Inflammatory macrophage (primary cell): ENCODE results near the gene PRKG1.
A peak's percentile ranks its signal among the peaks of the same experiment; 100 is the strongest.

ENCODE experiments used
- DNase-seq, 2 donors: peaks; one replicate each; pipeline ENCODE4 v3.0.0-alpha.2; 2020 to 2022

Gene PRKG1

DNA sequence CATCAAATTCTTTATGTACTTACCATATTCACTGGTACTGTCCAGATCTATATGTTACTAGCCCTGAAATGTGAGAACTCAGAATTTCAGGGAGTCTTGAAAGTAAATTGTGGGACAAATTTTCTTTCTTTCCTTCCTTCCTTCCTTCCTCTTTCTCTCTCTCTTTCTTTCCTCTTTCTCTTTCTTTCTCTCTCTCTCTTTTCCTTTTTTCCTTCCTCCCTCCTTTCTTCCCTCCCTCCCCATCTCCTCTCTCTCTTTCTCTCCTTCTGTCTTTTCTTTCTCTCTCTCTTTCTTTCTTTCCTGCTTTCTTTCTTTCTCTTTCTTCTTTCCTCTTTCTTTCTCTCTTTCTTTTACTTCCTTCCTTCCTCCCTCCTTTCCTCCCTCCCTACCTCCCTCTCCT, 882.5 kb downstream of the PRKG1 start:
- DNase-seq = no peak

DNA sequence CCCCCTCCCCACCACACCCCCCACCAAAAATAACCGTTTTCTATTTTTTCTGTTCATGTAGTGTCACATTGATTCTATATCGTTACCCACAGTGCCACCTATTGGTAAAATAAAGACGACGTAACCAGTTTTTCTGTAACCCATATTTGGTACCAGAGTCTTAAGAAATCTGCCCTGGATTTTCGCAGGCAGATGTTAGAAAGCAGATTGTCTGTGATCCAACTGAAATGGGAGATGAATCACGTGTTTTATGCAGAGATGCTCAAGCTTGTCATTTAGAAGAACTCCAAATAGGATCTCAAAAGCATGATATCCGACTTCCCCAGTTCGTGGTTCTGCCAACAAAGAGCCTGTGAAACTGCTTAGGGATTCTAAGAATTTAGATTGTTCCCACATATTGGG, 886.2 kb downstream of the PRKG1 start:
- peak; percentile 17 to 18 for DNase-seq

DNA sequence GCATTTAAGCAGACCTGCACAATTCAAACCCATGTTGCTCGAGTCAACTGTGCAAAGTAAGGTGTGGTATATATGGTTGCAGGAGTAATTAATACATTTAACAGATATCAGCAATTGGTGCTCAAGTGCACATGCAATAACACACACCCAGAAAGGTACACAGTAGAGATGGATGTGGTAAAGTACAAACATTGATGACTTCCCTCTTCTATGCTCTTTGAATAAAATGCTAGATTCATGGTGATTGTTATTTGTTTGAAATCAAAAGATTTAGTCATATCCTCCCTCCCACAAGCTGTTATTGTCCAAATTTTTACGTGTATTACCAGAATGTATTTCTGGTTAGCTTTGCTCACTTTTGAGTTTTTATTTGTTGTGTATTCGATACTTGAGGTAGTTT, 887.1 kb downstream of the PRKG1 start:
- no peak for DNase-seq

DNA sequence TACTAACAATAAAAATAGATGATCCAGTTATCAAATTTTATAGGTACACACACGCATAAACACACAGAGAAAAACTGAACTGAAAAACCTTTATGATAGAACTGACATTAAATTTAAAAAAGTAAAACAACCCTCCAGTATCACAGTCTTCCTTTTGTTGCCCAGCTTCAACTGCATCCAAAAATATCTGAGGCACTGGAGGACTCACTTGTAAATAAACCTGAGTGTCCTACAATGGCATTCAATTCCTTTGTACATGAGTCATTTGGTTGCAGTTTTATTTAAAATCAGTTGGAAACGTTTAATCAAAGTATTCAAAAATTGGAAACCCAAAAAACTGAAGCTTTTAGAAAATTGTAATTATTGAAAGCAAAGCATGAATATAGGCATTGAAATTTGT, 890.3 kb downstream of the PRKG1 start:
- DNase-seq = no peak

DNA sequence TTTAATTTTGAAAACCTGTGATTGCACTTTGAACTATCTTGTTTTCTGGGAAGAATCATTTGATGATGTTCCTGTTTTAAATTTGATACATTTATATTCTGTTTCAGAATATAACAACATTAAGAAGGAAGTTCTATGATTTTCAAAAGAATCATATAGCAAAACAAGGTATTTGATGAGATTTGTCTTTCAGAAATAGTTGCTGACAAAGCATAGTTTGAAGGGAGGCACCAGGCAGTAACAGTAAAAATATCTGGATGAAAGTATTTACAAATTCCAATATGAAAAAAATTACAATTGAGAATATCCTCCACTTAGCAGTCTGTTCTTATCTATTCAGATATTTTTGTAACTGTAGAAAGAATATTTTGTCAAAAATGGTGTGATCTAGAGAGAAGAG, 891.2 kb downstream of the PRKG1 start:
- DNase-seq = no peak

DNA sequence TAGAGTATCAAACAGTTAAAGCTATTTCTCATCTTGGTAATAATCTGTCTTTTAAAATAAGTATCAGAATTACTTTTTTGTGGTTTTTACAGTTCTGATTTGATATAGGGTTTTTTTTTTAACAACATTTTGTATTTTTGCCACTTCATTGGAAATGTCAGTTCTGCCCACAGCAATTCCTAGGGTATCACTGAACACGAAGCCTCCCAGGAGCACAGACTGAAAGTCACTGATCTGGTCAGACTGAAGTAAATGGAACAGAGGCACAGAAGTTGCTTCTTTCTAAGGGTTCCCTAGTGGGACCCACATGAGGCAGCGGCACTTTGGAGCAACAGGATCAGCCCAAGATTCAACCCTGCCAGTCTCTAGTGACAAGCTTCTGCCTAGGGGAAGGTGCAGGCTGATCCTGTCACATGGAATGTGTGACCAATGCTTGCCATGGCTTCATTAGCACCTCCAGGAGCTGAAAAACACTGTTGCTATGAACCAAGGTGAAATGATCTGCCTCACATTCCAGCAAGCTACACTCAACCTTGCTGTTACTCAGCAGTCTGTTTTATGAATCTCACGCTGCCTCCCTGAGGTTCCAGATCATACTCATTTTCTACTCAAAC, 898.6 kb downstream of the PRKG1 start:
- no peak for DNase-seq

DNA sequence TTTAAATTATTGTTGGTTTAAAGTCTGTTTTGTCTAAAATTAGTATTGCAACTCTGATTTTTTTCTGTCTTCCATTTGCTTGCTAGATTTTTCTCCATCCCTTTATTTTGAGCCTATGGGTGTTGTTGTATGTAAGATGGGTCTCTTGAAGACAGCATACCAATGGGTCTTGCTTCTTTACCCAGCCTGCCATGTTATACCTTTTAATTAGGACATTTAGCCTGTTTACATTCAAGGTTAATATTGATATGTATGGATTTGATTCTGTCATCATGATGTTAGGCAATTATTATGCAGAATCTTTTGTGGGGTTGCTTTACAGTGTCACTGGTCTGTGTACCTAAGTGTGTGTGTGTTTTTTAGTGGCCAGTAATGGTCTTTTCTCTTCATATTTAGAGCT, 906.5 kb downstream of the PRKG1 start:
- DNase-seq = no peak

DNA sequence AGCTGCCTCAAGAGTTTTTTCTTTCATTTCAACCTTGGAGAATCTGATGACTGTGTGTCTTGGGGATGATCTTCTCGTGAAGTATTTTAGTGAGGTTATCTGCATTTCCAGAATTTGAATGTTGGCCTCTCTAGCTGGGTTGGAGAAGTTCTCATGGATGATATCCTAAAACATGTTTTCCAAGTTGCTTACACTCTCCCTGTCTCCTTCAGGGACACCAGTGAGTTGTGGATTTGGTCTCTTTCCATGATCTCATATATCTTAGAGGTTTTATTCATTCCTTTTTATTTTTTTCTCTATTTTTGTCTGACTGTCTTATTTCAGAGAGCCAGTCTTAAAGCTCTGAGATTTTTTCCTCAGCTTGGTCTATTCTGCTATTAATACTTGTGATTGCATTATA, 907.4 kb downstream of the PRKG1 start:
- no peak for DNase-seq

DNA sequence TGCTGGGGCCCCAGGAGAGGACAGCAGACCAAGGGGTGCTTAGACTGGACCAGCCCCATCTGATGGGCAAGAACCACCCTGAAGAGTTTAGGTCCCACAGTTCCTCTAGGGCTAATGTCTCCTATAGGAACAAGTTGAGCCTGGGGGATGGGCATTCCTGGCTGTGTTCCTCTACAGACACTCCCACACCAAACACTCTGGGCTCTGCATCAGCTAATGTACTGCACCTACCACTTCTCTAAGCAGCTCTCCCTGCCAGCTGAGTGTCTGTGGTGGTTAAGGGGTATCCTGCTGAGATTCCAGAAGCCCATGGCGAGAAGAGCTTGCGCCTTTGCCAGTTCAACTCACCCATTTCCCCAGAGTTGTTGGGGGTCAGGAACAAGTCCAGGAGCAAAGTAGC, 909.2 kb downstream of the PRKG1 start:
- no peak for DNase-seq

DNA sequence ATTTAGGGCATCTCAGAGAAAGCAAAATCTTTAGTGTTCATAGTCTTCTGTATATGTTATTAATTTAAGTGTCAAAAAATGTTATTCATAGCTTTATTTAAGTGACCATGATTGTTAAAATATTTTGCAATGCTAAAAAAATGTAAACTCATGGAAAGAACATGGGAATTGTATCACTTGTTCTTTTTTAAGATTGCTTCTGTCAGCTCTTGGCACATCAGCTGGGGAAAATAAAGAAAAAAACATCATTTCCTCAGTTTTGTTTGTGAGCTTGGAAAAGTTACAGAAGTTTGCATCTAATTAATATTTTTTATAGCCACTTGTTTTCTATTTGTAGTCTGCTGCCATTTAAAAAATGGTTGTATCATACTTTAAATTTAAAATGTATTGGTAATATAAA, 911.0 kb downstream of the PRKG1 start:
- no peak for DNase-seq

DNA sequence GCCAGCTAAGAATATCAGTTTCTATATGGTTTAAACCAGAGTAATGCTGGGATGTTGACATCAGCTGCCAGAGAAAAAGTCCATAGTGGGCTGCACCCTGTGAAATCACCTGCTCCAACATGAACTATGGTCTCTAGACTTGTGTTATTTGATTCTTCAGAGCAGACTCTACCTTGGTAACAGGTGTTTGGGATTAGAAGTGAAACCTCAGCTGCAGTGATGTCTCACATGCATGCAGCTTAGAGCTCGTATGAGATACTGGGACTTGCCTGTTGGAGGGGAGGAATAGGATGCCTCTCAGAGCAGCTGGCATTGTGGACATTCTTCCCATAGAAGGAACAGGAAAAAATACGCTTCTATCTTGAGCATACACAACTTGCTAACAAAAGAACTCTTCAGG, 912.2 kb downstream of the PRKG1 start:
- no peak for DNase-seq

DNA sequence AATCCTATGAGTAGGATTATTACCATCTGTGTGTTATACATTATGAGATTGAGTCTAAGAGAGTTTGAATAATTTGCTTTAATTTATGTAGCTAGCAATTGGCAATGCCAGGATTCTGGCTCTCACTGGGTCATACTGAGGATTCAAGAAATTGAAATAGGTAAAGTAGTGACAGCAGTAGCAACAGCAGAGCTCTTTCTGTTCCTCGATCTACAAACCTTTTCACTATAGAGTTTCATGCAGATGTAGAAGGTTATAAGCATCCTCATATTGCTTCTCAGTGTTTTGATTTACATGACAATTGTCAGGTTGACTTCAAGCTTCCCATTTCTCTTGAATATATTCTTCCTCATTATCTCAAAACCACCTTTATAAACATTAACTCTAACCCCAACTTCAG, 919.2 kb downstream of the PRKG1 start:
- DNase-seq = no peak

DNA sequence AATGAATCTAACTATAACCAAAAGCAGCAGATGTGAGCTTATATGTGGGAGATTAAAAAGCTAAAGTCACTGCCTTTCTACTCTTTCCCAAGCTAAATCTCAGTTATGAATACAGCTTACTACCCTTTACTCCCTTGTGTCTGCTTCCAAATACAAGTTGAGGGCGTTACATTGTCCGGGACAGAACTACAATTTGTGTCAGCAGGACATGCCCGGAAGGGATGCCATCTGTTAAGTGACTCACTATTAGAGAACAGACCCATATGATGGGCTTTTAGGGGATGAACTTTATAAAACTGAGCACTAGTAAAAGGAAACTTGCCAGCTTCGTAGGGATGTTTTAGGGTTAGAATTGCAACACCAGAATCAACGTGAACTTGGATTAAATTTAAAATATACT, 924.8 kb downstream of the PRKG1 start:
- no peak for DNase-seq

DNA sequence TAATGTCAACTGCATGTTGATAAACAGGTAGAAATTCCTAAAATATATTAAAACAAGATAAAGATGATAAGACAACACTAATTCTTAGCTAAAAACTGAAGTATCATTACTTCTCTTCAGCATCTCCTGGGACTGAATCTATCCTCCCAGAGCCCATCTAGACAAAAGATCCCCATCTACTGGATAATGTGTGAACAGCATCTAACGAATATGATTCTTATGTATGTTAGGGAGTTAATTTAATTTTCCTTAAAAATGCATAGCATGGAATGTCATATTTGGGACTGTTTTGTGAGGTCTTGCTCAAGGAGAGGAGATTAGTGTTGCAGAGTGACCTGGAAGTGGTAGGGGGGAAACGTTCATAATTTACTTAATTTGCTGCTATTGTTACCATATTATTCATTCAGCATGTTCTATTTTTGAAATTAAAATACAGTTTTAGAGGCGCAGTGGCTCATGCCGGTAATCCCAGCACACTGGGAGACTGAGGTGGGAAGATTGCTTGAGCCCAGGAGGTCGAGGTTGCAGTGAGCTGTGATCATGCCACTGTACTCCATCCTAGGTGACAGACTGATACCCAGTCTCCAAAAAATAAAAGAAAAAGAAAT, 930.2 kb downstream of the PRKG1 start:
- DNase-seq = peak; percentile 1 to 14

DNA sequence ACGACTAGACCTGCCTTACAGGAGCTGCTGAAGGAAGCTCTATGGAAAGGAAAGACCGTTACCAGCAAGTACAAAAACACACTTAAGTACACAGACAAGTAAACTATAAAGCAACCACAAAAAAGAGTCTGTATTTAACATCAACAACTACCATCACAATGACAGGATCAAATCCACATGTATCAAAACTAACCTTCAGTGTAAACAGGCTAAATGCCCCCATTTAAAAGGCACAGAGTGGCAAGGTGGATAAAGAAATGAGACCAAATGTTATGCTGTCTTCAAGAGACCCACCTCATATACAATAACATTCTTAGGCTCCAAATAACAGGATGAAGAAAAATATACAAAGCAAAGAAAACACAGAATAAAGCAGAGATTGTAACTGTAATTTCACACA, 932.8 kb downstream of the PRKG1 start:
- DNase-seq = no peak

DNA sequence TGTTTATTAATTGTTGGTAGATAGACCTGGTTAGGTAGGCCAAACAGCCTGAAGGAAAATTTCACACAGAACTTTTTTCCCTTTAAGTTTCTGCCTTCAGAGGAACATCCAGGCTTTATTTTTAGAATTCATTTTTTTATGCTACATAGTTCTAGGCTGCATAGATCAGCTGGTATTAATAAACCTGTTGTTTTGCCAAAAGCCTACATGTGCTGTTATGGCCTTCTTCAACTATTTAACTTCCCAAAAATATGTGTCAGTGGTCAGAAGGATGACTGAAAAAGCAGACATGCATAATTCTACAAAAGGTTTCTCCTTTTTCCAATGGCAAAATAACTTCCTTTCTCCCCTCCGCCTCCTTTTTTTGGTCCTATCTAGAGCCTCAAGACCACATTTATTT, 936.8 kb downstream of the PRKG1 start:
- no peak for DNase-seq

DNA sequence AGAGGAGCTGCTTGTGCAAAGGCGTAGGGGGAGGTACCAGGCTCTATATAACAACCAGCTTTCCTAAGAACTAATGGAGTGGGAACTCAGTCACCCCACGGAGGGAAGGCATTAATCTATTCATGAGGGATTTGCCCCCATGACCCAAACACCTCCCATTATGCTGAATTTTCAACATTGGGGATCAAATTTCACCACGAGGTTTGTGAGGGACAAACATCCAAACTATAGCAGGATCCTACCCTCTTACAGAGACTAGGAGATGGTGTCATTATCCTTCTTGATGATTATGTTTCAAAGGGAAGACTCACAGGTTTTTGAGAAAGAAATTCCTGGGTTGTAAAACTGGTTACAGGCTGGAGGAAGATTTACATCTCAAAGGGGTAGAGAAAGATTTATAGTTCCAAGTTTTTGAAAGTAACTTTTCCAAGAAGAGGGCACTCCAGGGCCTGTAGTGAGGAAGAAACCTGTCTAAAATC, 944.8 kb downstream of the PRKG1 start:
- no peak for DNase-seq

DNA sequence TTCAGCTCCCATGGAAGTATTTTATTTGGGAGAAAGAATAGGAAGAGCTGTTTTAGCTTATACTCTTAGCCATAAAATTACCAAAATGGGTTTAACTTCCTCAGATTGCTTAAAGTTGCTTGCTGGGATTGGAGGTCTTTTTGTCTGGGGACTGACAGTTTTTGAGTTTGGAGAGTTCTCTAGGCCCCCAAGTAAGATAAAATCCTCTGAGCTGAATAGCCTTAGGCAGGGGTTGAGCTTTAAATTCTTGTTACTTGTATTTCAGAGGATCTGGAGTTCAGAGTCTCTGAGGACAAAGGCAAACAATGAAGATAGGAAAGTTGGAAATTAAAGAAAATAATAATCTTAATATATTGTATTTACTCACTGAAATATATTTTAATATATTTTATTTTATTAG, 945.4 kb downstream of the PRKG1 start:
- no peak for DNase-seq

DNA sequence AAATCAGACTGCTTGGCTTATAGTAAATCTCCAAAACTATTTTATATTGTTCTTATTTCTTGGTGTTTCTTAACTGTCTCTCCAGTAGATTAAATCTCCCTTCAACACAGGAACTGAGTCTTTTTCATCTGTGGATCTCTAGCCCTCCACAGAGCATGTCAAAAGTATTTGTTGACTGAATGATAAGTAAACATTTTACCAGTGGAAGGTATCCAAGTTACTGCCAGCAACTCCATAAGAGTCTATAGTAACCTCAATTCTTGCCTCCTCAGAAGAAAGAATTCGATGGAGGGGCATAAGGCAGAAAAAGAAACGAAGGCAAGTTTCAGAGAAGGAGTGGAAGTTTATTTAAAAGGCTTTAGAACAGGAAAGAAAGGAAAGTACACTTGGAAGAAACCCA, 945.9 kb downstream of the PRKG1 start:
- DNase-seq = no peak

DNA sequence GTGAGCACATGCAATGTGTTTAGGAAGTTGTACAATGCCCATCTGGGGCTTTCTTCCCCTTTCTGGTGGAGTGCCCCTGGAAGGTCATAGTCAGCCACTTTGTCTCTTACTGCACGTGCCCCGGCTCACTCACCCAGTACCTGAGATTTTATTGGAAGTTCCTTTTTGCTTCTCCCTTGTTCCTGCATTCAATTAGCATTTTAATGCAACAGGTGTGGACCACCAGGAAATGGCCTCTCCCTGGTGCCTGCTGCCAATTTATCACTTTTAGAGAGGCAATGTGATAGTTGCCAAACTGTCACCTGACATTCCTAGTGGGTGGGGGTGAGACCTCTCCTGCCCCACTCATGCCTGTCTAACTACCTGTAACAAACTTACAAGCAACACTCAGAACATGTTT, 946.4 kb downstream of the PRKG1 start:
- DNase-seq = no peak

DNA sequence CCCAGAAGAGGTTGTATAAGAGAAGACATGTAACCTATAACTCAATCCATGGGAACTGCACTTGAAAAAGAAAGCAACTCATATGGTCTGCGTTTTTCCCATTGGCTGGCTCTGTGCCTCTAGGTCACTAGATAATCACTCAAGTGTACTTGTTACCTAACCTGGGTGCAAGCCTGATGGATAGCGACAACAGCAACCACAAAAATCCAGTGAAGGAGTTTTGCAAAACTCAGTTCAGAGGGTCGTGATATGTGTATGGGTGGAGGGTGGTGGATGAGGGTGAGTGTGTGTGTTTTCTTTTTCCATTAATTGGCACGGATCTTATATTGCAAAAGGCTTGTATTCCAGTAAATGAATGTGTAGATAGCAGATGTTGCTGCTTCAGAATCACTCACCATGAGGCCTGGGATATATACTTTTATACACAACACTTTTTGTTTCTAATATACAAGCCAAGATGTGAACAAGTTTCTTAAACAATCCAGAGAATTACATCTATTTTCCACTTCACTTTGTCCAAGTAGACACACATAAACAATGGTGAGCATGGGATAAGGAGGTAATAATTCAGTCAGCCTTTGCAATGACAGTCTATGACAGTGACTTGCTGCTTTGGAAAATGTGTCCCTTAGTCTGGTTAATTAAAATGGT, 952.9 kb downstream of the PRKG1 start:
- no peak for DNase-seq

DNA sequence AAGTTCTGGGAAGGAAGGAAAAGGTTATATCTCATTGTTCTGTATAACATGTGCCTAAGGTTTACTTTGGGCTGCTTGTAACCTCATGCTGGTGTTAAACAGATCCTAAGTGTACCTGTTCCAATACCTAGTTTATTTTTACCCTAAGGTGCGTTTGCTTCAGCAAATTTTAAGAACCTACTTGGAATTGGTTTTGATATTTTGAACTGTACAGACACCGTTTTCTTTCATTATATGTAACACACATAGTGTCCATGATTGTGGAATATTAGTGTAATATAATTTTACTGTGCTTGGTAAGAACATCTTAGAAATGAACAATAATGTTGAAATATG, 954.2 kb downstream of the PRKG1 start:
- no peak for DNase-seq

DNA sequence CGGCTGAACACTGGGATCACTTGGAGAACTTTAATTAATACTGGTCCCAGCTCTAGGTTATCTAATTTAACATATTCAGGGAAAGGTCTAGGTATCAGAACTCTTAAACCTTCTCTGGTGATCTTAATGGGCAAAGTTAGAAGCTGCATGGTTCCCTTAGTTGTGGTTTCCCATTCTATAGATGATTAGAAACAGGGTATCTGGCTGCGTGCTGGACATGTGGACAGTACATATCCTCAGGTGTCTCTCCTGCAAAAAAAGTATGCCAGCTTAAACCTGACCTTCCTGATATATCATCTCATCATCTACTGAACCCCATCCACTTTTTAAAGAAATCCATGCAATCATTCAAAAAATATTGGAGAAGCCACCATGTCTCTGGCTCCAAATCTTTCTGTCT, 955.3 kb downstream of the PRKG1 start:
- DNase-seq = no peak

DNA sequence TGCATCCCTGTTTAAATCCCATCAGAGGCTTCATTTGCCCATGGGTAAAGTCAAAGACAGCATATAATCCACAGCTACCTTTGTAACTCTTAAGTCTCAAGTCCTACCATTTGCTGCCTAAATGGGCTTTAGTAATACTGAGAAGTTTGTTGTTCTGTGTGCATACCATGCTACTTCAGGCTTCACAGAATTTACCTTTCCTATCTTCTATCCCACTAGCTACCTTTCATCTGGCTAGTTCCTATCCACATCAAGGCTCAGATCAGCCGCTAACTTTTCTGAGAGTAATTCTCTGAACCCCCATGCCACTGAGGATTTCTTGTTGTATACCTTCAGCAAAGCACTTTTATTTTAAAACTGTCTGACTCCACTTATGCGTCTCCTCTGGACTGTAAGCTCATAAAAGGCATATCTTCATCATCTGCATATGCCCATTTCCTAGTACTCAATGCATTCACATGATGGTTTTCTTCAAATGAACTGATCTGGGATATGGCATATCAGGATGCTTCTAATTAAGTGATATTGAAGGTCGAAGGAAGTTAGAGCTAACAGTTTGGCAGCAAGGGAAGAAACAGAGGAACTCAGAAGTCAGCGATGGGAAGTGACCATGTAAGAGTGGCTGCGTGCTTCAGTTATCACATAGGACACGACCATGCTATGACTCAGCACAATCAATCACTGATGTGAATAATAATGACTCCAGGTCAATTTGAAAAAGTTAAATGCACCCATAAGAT, 955.9 kb downstream of the PRKG1 start:
- DNase-seq = no peak
